Keratinocyte (primary cell): Measurements from ENCODE around the gene HLA-DRB1. TPM values are rescaled to one million over a fixed set of nuclear protein-coding genes. Genes with fewer than 3 reads are reported as not detected.

Experiments
- DNase-seq: peaks from one replicate; pipeline ENCODE4 v3.0.0-alpha.2; 2011; ENCODE audit warnings: low read depth, missing footprints, low spot score
- FAIRE-seq: peaks from 2 replicates; lab custom pipeline; 2011; peaks lifted over from hg19 to GRCh38; lab: Jason Lieb, UNC
- H2AFZ ChIP-seq: 2 replicates; pipeline ENCODE4 v1.6.0; 2012; ENCODE audit warnings: low read length, control low read depth, inconsistent platforms; ENCODE audit not compliant: control insufficient read depth
- H3K27ac ChIP-seq: 2 replicates; pipeline ENCODE4 v1.5.1; 2011; ENCODE audit warnings: low read length; ENCODE audit not compliant: control insufficient read depth, insufficient read depth
- H3K27me3 ChIP-seq: 3 replicates; pipeline ENCODE4 v1.6.0; 2011; ENCODE audit warnings: low read length; ENCODE audit not compliant: control insufficient read depth, insufficient read depth; ENCODE audit errors: extremely low read depth
- H3K36me3 ChIP-seq, 2 experiments: 2 replicates in 1 of 2; 3 replicates in 1 of 2; pipeline ENCODE4 v1.5.1; 2011; ENCODE audit warnings: low read length in 2 of 2, mild to moderate bottlenecking in 1 of 2; ENCODE audit not compliant: control insufficient read depth in 2 of 2, insufficient read depth in 2 of 2; ENCODE audit errors: extremely low read depth in 1 of 2
- H3K4me1 ChIP-seq: 3 replicates; pipeline ENCODE4 v1.5.1; 2011; ENCODE audit warnings: low read length; ENCODE audit not compliant: control insufficient read depth, insufficient read depth; ENCODE audit errors: extremely low read depth
- H3K4me2 ChIP-seq: 3 replicates; pipeline ENCODE4 v1.6.0; 2011; ENCODE audit warnings: low read depth, low read length; ENCODE audit not compliant: control insufficient read depth, insufficient read depth; ENCODE audit errors: extremely low read depth
- H3K4me3 ChIP-seq, 3 experiments: fragments of 200-600 bp in 1 of 3; sonication (generic) in 1 of 3; 2 replicates in 2 of 3; 3 replicates in 1 of 3; pipeline ENCODE4 v1.5.1; 2011 to 2016; ENCODE audit warnings: low read length in 3 of 3, mild to moderate bottlenecking in 3 of 3, control low read depth in 2 of 3, inconsistent platforms in 1 of 3, low read depth in 1 of 3, mixed read lengths in 1 of 3, mixed run types in 1 of 3, moderate library complexity in 1 of 3; ENCODE audit not compliant: control insufficient read depth in 2 of 3, insufficient read depth in 2 of 3; ENCODE audit errors: extremely low read depth in 1 of 3
- H3K79me2 ChIP-seq: 2 replicates; pipeline ENCODE4 v1.6.0; 2012; ENCODE audit warnings: low read length; ENCODE audit not compliant: control insufficient read depth, insufficient read depth
- H3K9ac ChIP-seq: 3 replicates; pipeline ENCODE4 v1.6.0; 2011; ENCODE audit warnings: low read length; ENCODE audit not compliant: control insufficient read depth, insufficient read depth; ENCODE audit errors: extremely low read depth
- H3K9me1 ChIP-seq: 3 replicates; pipeline ENCODE4 v1.6.0; 2011; ENCODE audit warnings: low read length; ENCODE audit not compliant: control insufficient read depth, insufficient read depth; ENCODE audit errors: extremely low read depth
- H3K9me3 ChIP-seq: 2 replicates; pipeline ENCODE4 v1.5.1; 2012; ENCODE audit warnings: low read depth, low read length; ENCODE audit not compliant: control insufficient read depth
- H4K20me1 ChIP-seq: 3 replicates; pipeline ENCODE4 v1.6.0; 2011; ENCODE audit warnings: low read length; ENCODE audit not compliant: control insufficient read depth, insufficient read depth; ENCODE audit errors: extremely low read depth
- CTCF ChIP-seq, 3 experiments: IDR thresholded peaks in 1 of 3; conservative IDR thresholded peaks in 1 of 3; optimal IDR thresholded peaks in 1 of 3; 2 replicates in 2 of 3; 3 replicates in 1 of 3; pipeline versions ENCODE3 to v1.5.1; 2011; ENCODE audit warnings: low read length in 3 of 3, mild to moderate bottlenecking in 3 of 3, moderate library complexity in 2 of 3, control low read depth in 1 of 3, inconsistent platforms in 1 of 3; ENCODE audit not compliant: insufficient read depth in 2 of 3; ENCODE audit errors: extremely low read depth in 1 of 3
- EZH2 ChIP-seq: IDR thresholded peaks from one replicate; pipeline ENCODE4 v1.6.1; 2012; ENCODE audit warnings: inconsistent platforms, mild to moderate bottlenecking, low read length, moderate library complexity
- dilution Hi-C: fragments of 300-500 bp; cut with MboI; formaldehyde crosslinking; loops from one replicate; pipeline ENCODE4 v1.7.0; 2020; ENCODE audit warnings: low sequenced_read_pairs; ENCODE audit not compliant: extremely low pct_ligation_motif_present
- polyA plus RNA-seq, 5 experiments: library from polyadenylated mRNA; depleted of rRNA in 3 of 5; stranded (reverse) in 3 of 5; stranded (forward) in 1 of 5; unstranded in 1 of 5; fragments of >200 nt; gene quantifications; 1 replicate in 1 of 5; 2 replicates in 3 of 5; 3 replicates in 1 of 5; pipeline versions ENCODE4 v1.2.1 to v1.2.3, GENCODE V29; 2011 to 2012; ENCODE audit warnings: missing spikeins in 2 of 5, low read depth in 1 of 5, low replicate concordance in 1 of 5

The HLA-DRB1 gene
- polyA plus RNA-seq, 1 donor (not counting 4 experiments of a cell fraction or from before 2014, with no cell fraction given), result 0.12 TPM

GRCh38 chr6:32637883-32638282 lies 48.2 kb upstream of the HLA-DRB1 start:
- Histone ChIP-seq H3K9me1 (no peaks in the 10 kb centered on the region), H3K4me3 (no peak overlapping the region), H3K79me2 (no peaks in the 10 kb centered on the region), H3K4me2 (no peak overlapping the region), H2AFZ (no peak overlapping the region), H3K27ac (no peak overlapping the region), H3K9ac (no peak overlapping the region), H3K27me3 (peaks cover 4% of the 10 kb centered on the region), H4K20me1 (no peaks in the 10 kb centered on the region), H3K9me3 (no peaks in the 10 kb centered on the region), H3K4me1 (no peaks in the 10 kb centered on the region), H3K36me3 (no peaks in the 10 kb centered on the region)
- no peak for DNase-seq
- TF ChIP-seq EZH2, result no peak
- TF ChIP-seq CTCF (optimal IDR thresholded peaks at IDR 0.05 in 1 of 3, IDR thresholded peaks at IDR 0.05 in 1 of 3, conservative IDR thresholded peaks at IDR 0.05 in 1 of 3; ENCODE audit: extremely low read depth in 1 of 3, insufficient read depth in 2 of 3, low read length in 3 of 3), result no peak
- no peak for FAIRE-seq
- dilution Hi-C loops, result no loop called here

GRCh38 chr6:32637219-32637880 lies 47.7 kb upstream of the HLA-DRB1 start, which contains the start of gene HLA-DQA1:
Gene HLA-DQA1 (plus strand): TSS chr6:32637406. CDS start chr6:32637459, 53 bp downstream.
- dilution Hi-C loops, result no loop called here
- no peaks in the 10 kb centered on the region for H3K4me1 ChIP-seq
- H3K9ac ChIP-seq, result no peak within 1 kb of the TSS
- H3K4me2 ChIP-seq, result no peak within 1 kb of the TSS
- H3K27me3 ChIP-seq, result peaks cover 4% of the 10 kb centered on the region
- no peak within 1 kb of the TSS for H3K27ac ChIP-seq
- H2AFZ ChIP-seq, result no peak within 1 kb of the TSS
- no peak for DNase-seq
- no peak within 1 kb of the TSS for H3K4me3 ChIP-seq
- H3K36me3 ChIP-seq, result no peaks in the 10 kb centered on the region
- no peaks in the 10 kb centered on the region for H3K79me2 ChIP-seq
- no peak for FAIRE-seq
- H4K20me1 ChIP-seq, result no peaks in the 10 kb centered on the region
- no peaks in the 10 kb centered on the region for H3K9me1 ChIP-seq
- H3K9me3 ChIP-seq, result no peaks in the 10 kb centered on the region
- TF ChIP-seq CTCF (optimal IDR thresholded peaks at IDR 0.05 in 1 of 3, IDR thresholded peaks at IDR 0.05 in 1 of 3, conservative IDR thresholded peaks at IDR 0.05 in 1 of 3; ENCODE audit: extremely low read depth in 1 of 3, insufficient read depth in 2 of 3, low read length in 3 of 3) (no peak), EZH2 (no peak)
